Stimulated activated effector memory CD8-positive, alpha-beta T cell treated with anti-CD3 and anti-CD28 coated beads, Interleukin-12 subunit alpha, Interleukin-12 subunit beta, amount 100 ng/mL, for 72 hours (primary cell): ENCODE data around the gene TEF.

ENCODE experiments used
- ATAC-seq: fragments of 150-1000 bp; cut with Tn5 transposase; 2 replicates; pipeline ENCODE4 v1.10.0; 2021
- DNase-seq, 2 donors: peaks; one replicate each; pipeline ENCODE4 v3.0.0; 2021 to 2022; ENCODE audit warnings: low spot score in 2 of 2
- H3K27ac Mint-ChIP-seq: one replicate; pipeline ENCODE4 v1.8.0; 2022; ENCODE audit warnings: mild to moderate bottlenecking, mixed read lengths
- H3K36me3 Mint-ChIP-seq: one replicate; pipeline ENCODE4 v1.8.0; 2022; ENCODE audit warnings: mild to moderate bottlenecking, mixed read lengths
- H3K4me1 Mint-ChIP-seq: one replicate; pipeline ENCODE4 v1.8.0; 2022; ENCODE audit warnings: mixed read lengths
- H3K4me3 Mint-ChIP-seq: one replicate; pipeline ENCODE4 v1.8.0; 2022; ENCODE audit warnings: mild to moderate bottlenecking, mixed read lengths
- H3K9me3 Mint-ChIP-seq: one replicate; pipeline ENCODE4 v1.8.0; 2022; ENCODE audit warnings: mixed read lengths

The TEF gene

DNA sequence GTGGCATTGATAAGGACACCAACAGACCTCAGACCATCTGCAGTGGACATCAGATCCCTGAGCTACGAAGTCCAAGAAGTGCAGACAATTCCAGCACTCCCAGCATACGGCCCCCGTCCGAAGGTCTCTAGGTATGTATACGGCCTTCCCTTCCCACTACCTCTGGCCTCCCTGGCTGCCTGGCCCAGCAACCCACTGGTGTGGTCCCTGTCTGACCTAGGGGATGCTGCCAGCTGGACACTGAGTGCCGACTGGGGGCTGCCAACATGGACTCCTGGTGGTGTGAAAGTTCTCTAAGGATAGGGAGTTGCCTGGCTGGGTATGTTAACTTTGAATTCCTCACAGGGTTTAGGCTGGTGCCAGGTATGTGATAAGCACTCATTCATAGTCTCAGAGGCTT is 17.5 kb upstream of the TEF start:
- no peaks in the 10 kb centered on the region for H3K36me3 Mint-ChIP-seq
- no peaks in the 10 kb centered on the region for H3K4me1 Mint-ChIP-seq
- H3K4me3 Mint-ChIP-seq = no peak overlapping the region
- no peaks in the 10 kb centered on the region for H3K9me3 Mint-ChIP-seq
- ATAC-seq (no peak), DNase-seq (no peak)
- H3K27ac Mint-ChIP-seq = no peak overlapping the region

- DNase-seq = no peak
- H3K27ac Mint-ChIP-seq = no peak overlapping the region
- H3K36me3 Mint-ChIP-seq = no peaks in the 10 kb centered on the region
- H3K4me3 Mint-ChIP-seq = no peak overlapping the region
- H3K9me3 Mint-ChIP-seq = no peaks in the 10 kb centered on the region
- no peaks in the 10 kb centered on the region for H3K4me1 Mint-ChIP-seq
- ATAC-seq = no peak
These were observed 16.8 kb upstream of the TEF start for GRCh38 chr22:41364955-41365354.

DNA sequence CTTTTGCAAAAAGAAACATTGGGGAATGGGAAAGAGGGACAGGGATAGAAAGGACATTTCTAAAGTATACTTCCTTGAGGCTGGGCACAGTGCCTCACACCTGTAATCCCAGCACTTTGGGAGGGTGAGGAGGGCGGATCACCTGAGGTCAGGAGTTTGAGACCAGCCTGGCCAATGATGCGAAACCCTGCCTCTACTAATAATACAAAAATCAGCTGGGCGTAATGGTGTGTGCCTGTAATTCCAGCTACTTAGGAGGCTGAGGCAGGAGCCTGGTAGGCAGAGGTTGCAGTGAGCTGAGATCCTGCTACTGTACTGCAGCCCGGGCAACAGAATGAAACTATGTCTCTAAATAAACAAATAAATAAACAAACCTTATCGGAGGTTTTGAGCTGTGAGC is 16.3 kb upstream of the TEF start:
- no peak overlapping the region for H3K4me3 Mint-ChIP-seq
- no peak overlapping the region for H3K27ac Mint-ChIP-seq
- H3K4me1 Mint-ChIP-seq = no peaks in the 10 kb centered on the region
- DNase-seq (no peak), ATAC-seq (no peak)
- no peaks in the 10 kb centered on the region for H3K36me3 Mint-ChIP-seq
- H3K9me3 Mint-ChIP-seq = no peaks in the 10 kb centered on the region

GRCh38 chr22:41366323-41367029 is 15.3 kb upstream of the TEF start:
- Mint-ChIP-seq H3K4me1 (no peaks in the 10 kb centered on the region), H3K4me3 (no peak overlapping the region), H3K27ac (no peak overlapping the region), H3K9me3 (no peaks in the 10 kb centered on the region), H3K36me3 (no peaks in the 10 kb centered on the region)
- no peak for ATAC-seq
- no peak for DNase-seq

DNA sequence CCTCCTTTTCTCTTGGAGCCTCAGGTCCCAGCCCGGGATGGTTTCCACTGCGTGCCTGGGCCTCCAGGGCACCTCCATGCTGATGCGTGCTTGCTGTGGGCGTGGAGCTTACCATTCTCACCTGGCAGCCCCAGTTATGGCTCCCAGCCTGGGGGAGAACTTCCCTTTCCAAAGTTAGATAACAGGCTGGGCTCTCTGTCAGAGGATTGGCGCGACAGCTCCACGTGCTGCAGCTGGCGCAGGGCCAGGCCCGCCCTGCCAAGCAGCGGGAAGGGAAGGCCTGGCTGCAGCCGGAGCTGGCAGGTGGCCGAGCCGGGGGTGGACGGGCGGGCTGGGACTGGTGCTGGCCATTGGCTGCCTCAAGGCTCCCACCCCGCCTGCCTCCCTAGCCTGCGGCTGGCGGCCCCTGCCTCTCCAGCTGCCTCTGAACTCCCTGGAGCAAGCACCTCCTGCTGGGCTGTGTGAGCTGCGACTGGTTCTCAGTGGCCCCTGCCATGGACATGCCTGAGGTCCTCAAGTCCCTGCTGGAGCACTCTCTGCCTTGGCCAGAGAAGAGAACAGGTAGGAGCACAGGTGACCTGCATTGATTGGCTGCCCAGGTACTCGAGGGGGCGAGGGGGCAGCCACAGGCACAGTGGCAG is 14.6 kb upstream of the TEF start:
- Mint-ChIP-seq H3K36me3 (no peaks in the 10 kb centered on the region), H3K27ac (no peak overlapping the region), H3K4me3 (no peak overlapping the region), H3K9me3 (no peaks in the 10 kb centered on the region), H3K4me1 (no peaks in the 10 kb centered on the region)
- no peak for DNase-seq
- peak; percentile 53 for ATAC-seq

DNA sequence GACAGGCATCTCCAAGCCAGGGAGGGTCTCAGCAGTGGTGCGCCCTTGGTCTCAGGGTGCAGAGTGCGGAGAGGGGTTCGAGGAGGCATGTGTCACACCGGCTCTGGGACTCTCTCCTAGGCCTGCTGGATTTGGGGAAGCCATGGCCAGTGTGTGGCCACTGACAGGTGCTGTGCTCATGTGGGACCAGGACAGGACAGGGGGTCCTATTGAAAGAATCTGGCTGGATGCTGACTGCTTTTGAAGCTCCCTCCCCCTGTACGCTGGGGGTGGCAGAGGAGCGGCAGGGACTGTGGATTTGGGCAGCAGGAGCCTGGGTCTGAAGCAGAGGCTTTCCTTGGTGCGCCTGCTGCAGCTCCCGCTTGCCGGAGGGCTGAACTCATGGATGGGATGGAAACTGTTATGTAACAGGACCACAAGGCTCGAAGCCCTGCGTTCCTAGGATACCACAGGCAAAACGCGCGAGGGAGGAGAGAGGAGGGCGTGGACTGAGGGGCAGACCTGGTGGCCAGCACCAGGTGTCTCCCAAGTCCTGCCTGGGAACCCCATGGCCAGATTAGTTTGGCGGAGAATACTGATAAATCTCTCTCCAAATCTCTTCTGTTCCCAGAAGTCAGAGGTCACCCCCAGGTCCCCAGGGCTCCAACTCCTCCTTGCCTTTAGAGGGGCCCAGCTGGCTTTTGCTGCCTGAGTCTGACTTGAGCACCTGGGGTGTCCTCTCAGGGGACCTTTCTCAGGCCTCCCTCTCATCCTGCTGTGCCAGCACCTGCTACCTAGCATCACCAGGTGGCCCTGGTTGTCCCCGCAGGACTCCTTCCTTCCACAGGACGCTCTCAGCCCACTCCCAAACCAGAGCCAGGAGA is 13.8 kb upstream of the TEF start:
- no peaks in the 10 kb centered on the region for H3K36me3 Mint-ChIP-seq
- ATAC-seq (peak; percentile 22), DNase-seq (no peak)
- H3K4me1 Mint-ChIP-seq = no peaks in the 10 kb centered on the region
- no peaks in the 10 kb centered on the region for H3K9me3 Mint-ChIP-seq
- no peak overlapping the region for H3K27ac Mint-ChIP-seq
- no peak overlapping the region for H3K4me3 Mint-ChIP-seq

DNA sequence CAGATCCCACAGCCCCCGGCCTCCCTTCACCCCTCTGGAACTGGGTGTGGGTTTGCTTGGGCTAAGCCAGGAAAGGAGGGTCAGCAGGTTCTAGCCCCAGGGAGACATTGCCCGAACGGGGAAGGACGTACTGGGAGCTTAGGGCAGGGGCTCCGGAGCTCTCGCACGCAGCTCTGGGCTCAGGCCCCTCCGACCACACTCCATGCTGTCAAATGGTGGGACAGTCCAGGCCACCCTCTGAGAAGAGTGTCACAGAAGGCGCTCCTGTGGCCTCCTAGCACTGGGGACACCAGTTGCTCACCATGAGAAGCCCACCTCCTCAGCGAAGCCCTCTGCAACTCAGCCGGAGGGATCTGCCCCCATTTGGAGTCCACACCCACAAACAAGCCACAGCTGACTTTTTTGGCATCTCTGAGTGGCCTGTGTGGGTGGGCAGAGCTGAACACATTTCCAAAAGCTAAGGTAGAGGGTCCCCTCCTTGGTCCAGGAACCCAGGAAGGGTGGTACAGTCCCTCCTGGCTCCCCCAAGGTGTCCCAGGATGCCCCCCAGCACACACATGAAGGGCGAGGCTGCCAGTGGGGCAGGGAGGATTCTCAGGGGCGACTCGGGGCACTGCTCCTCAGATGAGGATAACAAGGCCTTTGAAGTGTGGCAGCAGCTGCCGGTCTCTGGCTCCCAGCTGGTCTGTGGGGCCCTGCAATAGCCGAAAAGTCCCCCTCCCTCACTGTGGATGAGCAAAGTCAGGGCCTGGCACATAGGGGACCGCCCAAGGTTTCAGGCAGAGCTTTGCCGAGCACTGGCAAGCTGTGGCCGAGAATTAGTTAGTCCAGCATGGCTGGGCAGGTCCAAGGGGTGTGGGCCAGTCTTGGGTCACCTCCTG is 13.0 kb upstream of the TEF start:
- DNase-seq (no peak), ATAC-seq (no peak)
- H3K27ac Mint-ChIP-seq = no peak overlapping the region
- no peaks in the 10 kb centered on the region for H3K4me1 Mint-ChIP-seq
- no peaks in the 10 kb centered on the region for H3K9me3 Mint-ChIP-seq
- H3K36me3 Mint-ChIP-seq = no peaks in the 10 kb centered on the region
- no peak overlapping the region for H3K4me3 Mint-ChIP-seq

- Mint-ChIP-seq H3K27ac (no peak overlapping the region), H3K36me3 (no peaks in the 10 kb centered on the region), H3K9me3 (no peaks in the 10 kb centered on the region), H3K4me1 (no peaks in the 10 kb centered on the region), H3K4me3 (no peak overlapping the region)
- ATAC-seq (no peak), DNase-seq (no peak)
These were observed 12.4 kb upstream of the TEF start for GRCh38 chr22:41369424-41369745.

DNA sequence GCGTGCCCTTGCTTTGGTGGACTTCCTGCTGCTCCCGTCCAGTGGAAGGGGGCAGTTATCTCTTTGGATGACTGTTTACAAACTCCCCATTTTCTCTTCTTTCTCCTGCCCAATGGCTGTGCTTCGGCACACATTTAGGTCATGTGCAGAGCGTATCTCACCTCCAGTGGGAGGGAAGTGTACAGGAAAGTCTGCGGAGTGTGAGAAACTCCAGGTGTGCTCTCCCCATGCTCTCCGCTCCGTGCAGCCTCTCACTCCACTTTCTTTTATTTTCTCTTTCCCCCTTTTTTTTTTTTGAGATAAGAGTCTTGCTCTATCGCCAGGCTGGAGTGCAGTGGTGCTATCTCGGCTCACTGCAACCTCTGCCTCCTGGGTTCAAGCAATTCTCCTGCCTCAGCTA is 11.9 kb upstream of the TEF start:
- H3K4me3 Mint-ChIP-seq = no peak overlapping the region
- no peaks in the 10 kb centered on the region for H3K4me1 Mint-ChIP-seq
- ATAC-seq (no peak), DNase-seq (no peak)
- H3K27ac Mint-ChIP-seq = no peak overlapping the region
- no peaks in the 10 kb centered on the region for H3K9me3 Mint-ChIP-seq
- no peaks in the 10 kb centered on the region for H3K36me3 Mint-ChIP-seq

GRCh38 chr22:41377846-41378245 is 3.9 kb upstream of the TEF start:
- Mint-ChIP-seq H3K9me3 (no peaks in the 10 kb centered on the region), H3K36me3 (peaks cover 7% of the 10 kb centered on the region), H3K4me1 (peaks cover 6% of the 10 kb centered on the region), H3K27ac (no peak overlapping the region), H3K4me3 (no peak overlapping the region)
- ATAC-seq = no peak
- no peak for DNase-seq

DNA sequence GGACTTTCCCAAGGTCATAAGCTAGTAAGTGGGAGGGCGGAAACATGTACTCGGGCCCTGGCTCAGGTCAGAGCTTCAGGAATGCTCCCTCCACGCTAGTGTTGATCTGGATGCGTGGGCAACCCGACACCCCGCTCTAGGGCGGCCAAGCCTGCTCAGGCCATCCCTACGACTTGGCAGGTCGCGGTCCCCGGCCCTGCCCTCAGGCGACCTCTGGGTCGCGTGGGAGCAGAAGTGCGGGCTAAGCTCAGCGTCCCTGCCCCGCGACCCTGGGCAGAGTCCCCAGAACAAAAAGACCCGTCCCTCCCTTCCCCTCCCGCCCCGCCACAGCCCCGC is 781 bp upstream of the TEF start:
- H3K27ac Mint-ChIP-seq = peak overlapping the region; percentile 98
- DNase-seq (no peak), ATAC-seq (peak; percentile 36)
- H3K4me3 Mint-ChIP-seq = peak overlapping the region; percentile 82
- H3K9me3 Mint-ChIP-seq = no peaks in the 10 kb centered on the region
- peaks cover 20% of the 10 kb centered on the region for H3K4me1 Mint-ChIP-seq
- H3K36me3 Mint-ChIP-seq = peaks cover 7% of the 10 kb centered on the region

DNA sequence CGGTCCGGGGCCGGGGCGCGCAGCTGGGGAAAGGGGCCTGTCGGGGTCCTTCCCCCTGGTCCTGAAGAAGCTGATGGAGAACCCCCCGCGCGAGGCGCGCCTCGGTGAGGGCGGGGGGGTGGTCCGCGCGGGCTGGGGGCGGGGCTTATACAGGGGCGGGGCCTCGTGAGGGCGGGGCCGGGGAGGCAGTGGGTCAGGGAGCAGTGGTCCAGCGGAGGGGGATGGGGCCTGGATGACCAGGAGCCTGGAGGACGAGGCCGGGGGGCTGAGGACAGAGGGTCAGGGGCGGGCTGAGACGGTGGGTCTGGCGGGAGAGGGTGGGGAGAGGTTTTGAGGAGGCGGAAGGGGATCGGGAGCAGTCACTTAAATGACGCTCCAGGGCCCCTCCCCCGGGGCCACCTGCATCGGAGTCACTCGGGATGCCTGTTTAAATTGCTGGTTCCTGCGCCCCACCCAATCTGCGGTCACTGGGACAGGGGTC is 396 bp downstream of the TEF start:
- ATAC-seq (peak; percentile 47), DNase-seq (peak; percentile 68 to 83)
- Mint-ChIP-seq H3K4me3 (peak overlapping the region; percentile 82), H3K4me1 (peaks cover 20% of the 10 kb centered on the region), H3K36me3 (peaks cover 7% of the 10 kb centered on the region), H3K27ac (peak overlapping the region; percentile 98), H3K9me3 (no peaks in the 10 kb centered on the region)

DNA sequence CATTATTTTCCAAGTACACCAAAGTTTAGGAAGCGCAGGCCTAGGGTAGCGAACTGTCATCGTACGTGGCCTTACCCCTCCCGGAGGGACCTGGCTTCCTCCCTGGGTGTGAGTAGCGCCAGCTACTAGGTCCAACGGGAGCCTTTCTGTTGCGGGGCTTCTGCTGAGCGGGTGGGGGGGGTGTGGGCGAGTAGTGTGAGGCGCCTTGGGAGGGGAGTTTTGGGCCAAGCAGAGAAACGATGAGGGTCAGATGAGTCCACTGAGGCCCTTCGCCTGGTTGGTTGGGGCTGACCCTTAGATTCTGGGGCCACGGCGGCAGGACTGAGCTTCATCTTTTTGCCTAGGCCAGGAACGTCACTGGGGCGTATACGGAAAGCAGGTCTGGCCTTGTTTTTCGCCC is 868 bp downstream of the TEF start:
- H3K9me3 Mint-ChIP-seq = no peaks in the 10 kb centered on the region
- peak overlapping the region; percentile 82 for H3K4me3 Mint-ChIP-seq
- peak overlapping the region; percentile 98 for H3K27ac Mint-ChIP-seq
- ATAC-seq (no peak), DNase-seq (no peak)
- peaks cover 20% of the 10 kb centered on the region for H3K4me1 Mint-ChIP-seq
- H3K36me3 Mint-ChIP-seq = peaks cover 8% of the 10 kb centered on the region

GRCh38 chr22:41383085-41383484 is 1.3 kb downstream of the TEF start:
- Mint-ChIP-seq H3K27ac (no peak overlapping the region), H3K36me3 (peaks cover 13% of the 10 kb centered on the region), H3K9me3 (no peaks in the 10 kb centered on the region), H3K4me3 (peak overlapping the region; percentile 82), H3K4me1 (peaks cover 20% of the 10 kb centered on the region)
- DNase-seq (no peak), ATAC-seq (no peak)

GRCh38 chr22:41384128-41384527 is 2.4 kb downstream of the TEF start:
- Mint-ChIP-seq H3K4me1 (peaks cover 20% of the 10 kb centered on the region), H3K36me3 (peaks cover 20% of the 10 kb centered on the region), H3K9me3 (no peaks in the 10 kb centered on the region), H3K27ac (no peak overlapping the region), H3K4me3 (no peak overlapping the region)
- ATAC-seq = no peak
- DNase-seq = no peak
